ENCODE results near the gene MRPS11.

The MRPS11 gene

DNA sequence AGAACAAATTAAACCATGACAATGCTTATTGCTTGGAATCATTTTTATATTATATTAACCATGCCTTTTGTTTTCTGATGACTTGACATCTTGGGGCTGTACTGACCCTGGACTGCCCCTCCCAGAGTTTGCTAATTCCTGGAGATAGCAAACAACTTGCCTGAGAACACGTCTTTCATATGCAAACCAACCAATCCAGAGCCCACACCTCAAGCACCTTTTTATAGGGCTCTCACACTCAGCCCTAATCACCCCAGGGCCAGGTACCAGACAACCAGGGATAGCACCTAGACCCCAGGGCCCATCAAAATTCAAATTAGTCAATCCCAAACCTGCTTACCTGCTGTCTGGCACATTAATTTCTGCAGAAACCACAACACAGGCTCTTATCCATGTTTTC, 36.9 kb downstream of the MRPS11 start:
- TF ChIP-seq, protein P1, sequence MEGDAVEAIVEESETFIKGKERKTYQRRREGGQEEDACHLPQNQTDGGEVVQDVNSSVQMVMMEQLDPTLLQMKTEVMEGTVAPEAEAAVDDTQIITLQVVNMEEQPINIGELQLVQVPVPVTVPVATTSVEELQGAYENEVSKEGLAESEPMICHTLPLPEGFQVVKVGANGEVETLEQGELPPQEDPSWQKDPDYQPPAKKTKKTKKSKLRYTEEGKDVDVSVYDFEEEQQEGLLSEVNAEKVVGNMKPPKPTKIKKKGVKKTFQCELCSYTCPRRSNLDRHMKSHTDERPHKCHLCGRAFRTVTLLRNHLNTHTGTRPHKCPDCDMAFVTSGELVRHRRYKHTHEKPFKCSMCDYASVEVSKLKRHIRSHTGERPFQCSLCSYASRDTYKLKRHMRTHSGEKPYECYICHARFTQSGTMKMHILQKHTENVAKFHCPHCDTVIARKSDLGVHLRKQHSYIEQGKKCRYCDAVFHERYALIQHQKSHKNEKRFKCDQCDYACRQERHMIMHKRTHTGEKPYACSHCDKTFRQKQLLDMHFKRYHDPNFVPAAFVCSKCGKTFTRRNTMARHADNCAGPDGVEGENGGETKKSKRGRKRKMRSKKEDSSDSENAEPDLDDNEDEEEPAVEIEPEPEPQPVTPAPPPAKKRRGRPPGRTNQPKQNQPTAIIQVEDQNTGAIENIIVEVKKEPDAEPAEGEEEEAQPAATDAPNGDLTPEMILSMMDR (IDR thresholded peaks at IDR 0.05; ENCODE audit: borderline replicate concordance, control extremely low read depth, extremely low read depth, insufficient read depth, missing control alignments): no peak
- no peak for DNase-seq (ENCODE audit: low spot score)
- in situ Hi-C loops (cut with MboI; ENCODE audit: low sequenced_read_pairs, unreplicated experiment): no loop called here

DNA sequence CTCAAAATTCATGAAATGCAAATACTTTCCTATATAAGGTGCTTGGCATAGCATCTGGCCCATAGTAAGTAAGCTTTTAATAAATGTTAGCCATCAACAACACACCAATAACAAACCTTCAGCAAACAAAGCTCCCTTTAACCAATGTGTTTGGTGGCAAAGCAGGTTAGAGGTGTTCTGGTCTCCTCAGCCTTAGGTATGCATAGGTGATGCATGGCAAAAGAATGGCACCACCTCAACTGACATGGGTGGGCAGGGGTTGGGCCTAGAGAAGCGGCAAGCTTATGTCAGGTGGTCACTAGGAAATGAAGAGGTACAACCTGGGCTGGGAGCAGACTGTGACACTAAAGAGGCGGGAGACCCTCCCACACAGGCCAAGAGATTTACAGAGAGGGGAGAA, 38.2 kb downstream of the MRPS11 start:
- TF ChIP-seq, protein P1 (IDR thresholded peaks at IDR 0.05; ENCODE audit: borderline replicate concordance, control extremely low read depth, extremely low read depth, insufficient read depth, missing control alignments): no peak
- in situ Hi-C loops (cut with MboI; ENCODE audit: low sequenced_read_pairs, unreplicated experiment): no loop called here
- DNase-seq (ENCODE audit: low spot score): no peak

DNA sequence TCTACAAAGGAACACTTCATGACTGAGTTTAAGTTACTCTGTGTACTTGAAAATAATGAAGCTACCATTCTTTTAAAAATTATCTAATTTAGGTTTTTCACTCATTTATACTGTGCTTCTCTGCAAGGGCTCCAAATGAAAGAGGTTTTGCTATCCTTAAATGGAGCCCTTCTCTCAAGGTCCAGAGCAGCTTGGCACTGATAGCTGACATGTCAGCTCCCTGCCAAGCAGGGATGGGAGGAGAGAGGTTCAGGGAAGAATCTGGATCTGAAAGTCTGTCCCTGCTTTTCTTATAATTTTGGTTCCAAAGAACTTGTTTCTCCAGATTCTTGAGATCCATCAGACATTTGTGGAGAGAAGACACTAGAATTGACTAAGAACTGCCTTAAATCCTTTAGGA, 39.1 kb downstream of the MRPS11 start:
- TF ChIP-seq, protein P1 (IDR thresholded peaks at IDR 0.05; ENCODE audit: borderline replicate concordance, control extremely low read depth, extremely low read depth, insufficient read depth, missing control alignments): no peak
- DNase-seq (ENCODE audit: low spot score): no peak
- in situ Hi-C loops (cut with MboI; ENCODE audit: low sequenced_read_pairs, unreplicated experiment): no loop called here

DNA sequence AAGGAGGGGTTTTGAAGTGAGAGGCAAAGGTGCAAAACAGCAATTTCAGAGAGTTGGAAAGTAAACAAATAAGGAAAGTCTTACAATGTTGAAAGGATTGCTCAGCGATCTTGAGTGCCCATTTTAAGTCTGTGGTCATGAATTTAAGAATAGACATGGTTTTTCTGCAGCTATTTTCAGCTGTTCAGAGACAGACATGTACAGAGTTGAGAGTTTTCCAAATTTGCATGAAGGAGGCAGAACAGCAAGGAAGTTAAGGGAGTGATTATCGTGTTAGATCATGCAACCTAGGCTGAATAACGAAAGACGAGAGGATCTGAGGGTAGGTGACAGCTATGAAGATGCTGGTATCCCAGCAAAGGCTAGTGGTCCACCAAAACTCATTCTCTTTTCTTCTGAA, 41.8 kb downstream of the MRPS11 start:
- DNase-seq (ENCODE audit: low spot score): no peak
- in situ Hi-C loops (cut with MboI; ENCODE audit: low sequenced_read_pairs, unreplicated experiment): no loop called here

DNA sequence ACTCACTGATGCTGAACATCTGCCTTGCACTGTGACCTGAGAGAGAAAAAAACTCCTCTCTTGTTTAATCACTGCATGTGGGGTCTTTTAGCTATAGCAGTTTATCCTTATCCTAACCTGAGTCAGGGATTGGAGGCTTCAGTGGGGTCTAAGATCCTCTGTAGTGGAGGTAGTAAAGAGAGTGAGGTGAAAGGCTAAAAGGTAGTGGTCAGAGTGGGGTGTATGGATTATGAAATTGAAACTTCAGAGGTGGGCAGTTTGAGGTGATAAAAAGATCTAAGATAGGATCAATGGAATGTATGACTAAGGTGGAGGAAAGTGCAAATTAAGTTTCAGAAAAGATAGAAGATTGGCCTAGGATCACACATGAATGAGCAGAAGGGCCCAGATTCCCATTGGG, 42.5 kb downstream of the MRPS11 start:
- TF ChIP-seq, protein P1 (IDR thresholded peaks at IDR 0.05; ENCODE audit: borderline replicate concordance, control extremely low read depth, extremely low read depth, insufficient read depth, missing control alignments): no peak
- DNase-seq (ENCODE audit: low spot score): no peak
- in situ Hi-C loops (cut with MboI; ENCODE audit: low sequenced_read_pairs, unreplicated experiment): no loop called here

More for the DNA sequence above, 41.8 kb downstream of the MRPS11 start:
- TF ChIP-seq, protein P1 (IDR thresholded peaks at IDR 0.05; ENCODE audit: borderline replicate concordance, control extremely low read depth, extremely low read depth, insufficient read depth, missing control alignments): no peak

DNA sequence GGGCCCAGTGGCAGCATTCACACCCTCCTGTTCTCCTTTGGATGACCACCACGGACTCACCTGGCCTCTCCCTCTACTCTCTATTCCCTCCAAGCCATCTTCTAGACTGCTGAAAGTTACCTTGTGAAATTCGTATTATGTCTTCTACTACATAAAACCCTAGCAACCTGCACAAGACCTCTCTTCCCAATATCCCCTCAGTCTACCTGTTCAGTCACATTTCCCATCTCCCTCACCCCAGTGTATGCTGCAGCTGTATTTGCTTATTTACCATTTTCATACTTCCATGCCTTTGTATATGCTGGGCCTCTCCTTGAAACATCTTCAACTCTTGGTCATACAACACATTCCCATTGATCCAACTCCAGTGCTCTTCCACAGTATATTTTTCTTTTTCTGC, 43.7 kb downstream of the MRPS11 start:
- TF ChIP-seq, protein P1 (IDR thresholded peaks at IDR 0.05; ENCODE audit: borderline replicate concordance, control extremely low read depth, extremely low read depth, insufficient read depth, missing control alignments): no peak
- no peak for DNase-seq (ENCODE audit: low spot score)
- in situ Hi-C loops (cut with MboI; ENCODE audit: low sequenced_read_pairs, unreplicated experiment): no loop called here

DNA sequence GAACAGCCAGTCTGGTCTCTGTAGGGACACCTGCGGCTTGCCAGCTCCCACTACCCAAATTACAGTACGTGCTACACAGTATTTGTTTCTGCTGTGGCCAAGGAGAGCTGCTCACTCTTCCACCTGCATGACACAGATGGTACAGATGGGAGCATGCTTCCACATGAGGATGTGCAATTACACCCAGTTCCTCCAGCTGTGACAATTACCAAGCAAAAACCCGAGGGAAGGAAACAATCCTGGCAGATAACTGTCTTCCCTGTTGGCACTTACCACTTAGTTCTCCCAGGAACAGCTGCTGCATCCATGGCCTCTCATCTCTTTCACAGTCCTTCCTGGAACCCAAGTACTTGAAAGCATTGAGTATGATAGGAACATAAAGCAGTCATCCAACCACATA, 44.6 kb downstream of the MRPS11 start:
- in situ Hi-C loops (cut with MboI; ENCODE audit: low sequenced_read_pairs, unreplicated experiment): no loop called here
- TF ChIP-seq, protein P1 (IDR thresholded peaks at IDR 0.05; ENCODE audit: borderline replicate concordance, control extremely low read depth, extremely low read depth, insufficient read depth, missing control alignments): no peak
- DNase-seq (ENCODE audit: low spot score): no peak

Measured in GM13976 (cell line).